Activated CD4-positive, alpha-beta T cell treated with anti-CD3 and anti-CD28 coated beads for 1 hour (primary cell): Measurements from ENCODE around the gene CSNK1A1L.

Source experiments
- DNase-seq: peaks from one replicate; pipeline ENCODE4 v3.0.0-alpha.2; 2020

The CSNK1A1L gene

GRCh38 chr13:37106642-37107041 is 1.2 kb upstream of the CSNK1A1L start:
- DNase-seq = no peak

- no peak for DNase-seq
Measured at GRCh38 chr13:37102896-37103295, 2.6 kb downstream of the CSNK1A1L start.

GRCh38 chr13:37101201-37101600 is 4.3 kb downstream of the CSNK1A1L start:
- DNase-seq = no peak

GRCh38 chr13:37100731-37101130 is 4.7 kb downstream of the CSNK1A1L start:
- no peak for DNase-seq

GRCh38 chr13:37097076-37097475 is 8.4 kb downstream of the CSNK1A1L start:
- DNase-seq = no peak

GRCh38 chr13:37094840-37095239 is 10.6 kb downstream of the CSNK1A1L start:
- no peak for DNase-seq

GRCh38 chr13:37094099-37094498 is 11.4 kb downstream of the CSNK1A1L start:
- no peak for DNase-seq

GRCh38 chr13:37091835-37092234 is 13.6 kb downstream of the CSNK1A1L start:
- DNase-seq = no peak

GRCh38 chr13:37090912-37091311 is 14.6 kb downstream of the CSNK1A1L start:
- DNase-seq = no peak

- no peak for DNase-seq
Measured at GRCh38 chr13:37089495-37089894, 16.0 kb downstream of the CSNK1A1L start.

- DNase-seq = no peak
Measured at GRCh38 chr13:37087486-37087885, 18.0 kb downstream of the CSNK1A1L start.

- DNase-seq = no peak
Measured at GRCh38 chr13:37085606-37086005, 19.9 kb downstream of the CSNK1A1L start.

GRCh38 chr13:37076818-37077217 is 28.6 kb downstream of the CSNK1A1L start:
- no peak for DNase-seq

- no peak for DNase-seq
Measured at GRCh38 chr13:37075164-37075563, 30.3 kb downstream of the CSNK1A1L start.

- no peak for DNase-seq
Measured at GRCh38 chr13:37074703-37075102, 30.8 kb downstream of the CSNK1A1L start.

- no peak for DNase-seq
Measured at GRCh38 chr13:37072024-37072423, 33.4 kb downstream of the CSNK1A1L start.

- DNase-seq = no peak
Measured at GRCh38 chr13:37070956-37071355, 34.5 kb downstream of the CSNK1A1L start.

- no peak for DNase-seq
Measured at GRCh38 chr13:37070145-37070695, 35.2 kb downstream of the CSNK1A1L start.

GRCh38 chr13:37069597-37070103 is 35.8 kb downstream of the CSNK1A1L start:
- no peak for DNase-seq

- no peak for DNase-seq
Measured at GRCh38 chr13:37068962-37069361, 36.5 kb downstream of the CSNK1A1L start.

GRCh38 chr13:37067874-37068273 is 37.6 kb downstream of the CSNK1A1L start:
- no peak for DNase-seq

- no peak for DNase-seq
Measured at GRCh38 chr13:37065890-37066526, 39.5 kb downstream of the CSNK1A1L start.

- DNase-seq = no peak
Measured at GRCh38 chr13:37059848-37060192, 45.6 kb downstream of the CSNK1A1L start.

- peak; percentile 89 for DNase-seq
Measured at GRCh38 chr13:37058910-37059847, 46.3 kb downstream of the CSNK1A1L start, which contains the start of gene SUPT20H. TSS of gene SUPT20H (minus strand) at chr13:37059688. CDS start at chr13:37051490, 8,198 bp downstream.
